ENCODE results near the gene SYTL5. TPM values are rescaled to one million over a fixed set of nuclear protein-coding genes. Genes with fewer than 3 reads are reported as not detected.

SYTL5 gene
- total RNA-seq, 4 donors from 2014 or later: not detected

- Histone ChIP-seq H3K4me3 (no peak overlapping the region), H3K36me3 (peaks cover 0 to 3% (median 0%) of the 10 kb centered on the region in 4 donors), H3K27ac (replicated peaks in 1 of 4) (no peak overlapping the region), H3K4me1 (peaks cover 0 to 4% (median 0%) of the 10 kb centered on the region in 4 donors), H3K9me3 (no peaks in the 10 kb centered on the region), H3K27me3 (no peaks in the 10 kb centered on the region)
- 52% methylated on average over 2 of the region's 2 CpGs for WGBS
- intact Hi-C loops (cut with DNase I): no loop called here
- TF ChIP-seq EP300 (IDR thresholded peaks at IDR 0.05) (no peak), POLR2AphosphoS5 (IDR thresholded peaks at IDR 0.05) (no peak), POLR2A (IDR thresholded peaks at IDR 0.05; ENCODE audit: low read depth) (no peak), CTCF (IDR thresholded peaks at IDR 0.05) (no peak)
- no peak for DNase-seq (ENCODE audit: extremely low spot score)
Observed at GRCh38 chrX:38178396-38178795, 172.0 kb downstream of the SYTL5 start.

Small RNAs within 50 kb of the gene (small RNA-seq; reads per million reads assigned to genes)
- gene MIR548AJ2: 0 reads per million in 3 donors

Other genes starting within 250 kb of the SYTL5 start
- 10 to 100 TPM; 11.4 to 24.5 (median 14.0) TPM for gene CYBB, start 226.5 kb upstream of the SYTL5 start, total RNA-seq
- gene DYNLT3, start 159.0 kb upstream of the SYTL5 start, total RNA-seq: 10 to 100 TPM; 37.7 to 55.7 (median 49.9) TPM
- 10 to 100 TPM; 40.7 to 95.3 (median 79.7) TPM for gene SRPX, start 214.3 kb downstream of the SYTL5 start, total RNA-seq

Measured in esophagus muscularis mucosa (tissue), 4 donors.